Measurements from ENCODE around the gene KLHL15.

- TF ChIP-seq POLR2A (IDR thresholded peaks at IDR 0.05) (no peak), CTCF (IDR thresholded peaks at IDR 0.05) (no peak), POLR2AphosphoS5 (IDR thresholded peaks at IDR 0.05; ENCODE audit: insufficient read depth in 1 of 2, low read depth in 1 of 2) (no peak)
Observed at GRCh38 chrX:24034485-24034884, 7.5 kb upstream of the KLHL15 start.

Measured in vagina (tissue), 2 donors.